WERI-Rb-1 (cell line): Measurements from ENCODE around the gene TNRC6C.

ENCODE experiments used
- DNase-seq: peaks from one replicate; pipeline ENCODE4 v3.0.0-alpha.2; 2020
- H3K27ac ChIP-seq: fragments of 250-450 bp; sonication (Bioruptor Pico); 2 replicates; pipeline ENCODE4 v1.5.1; 2020; ENCODE audit warnings: mild to moderate bottlenecking, moderate library complexity
- H3K27me3 ChIP-seq: fragments of 250-450 bp; sonication (Bioruptor Pico); 2 replicates; pipeline ENCODE4 v1.5.1; 2021; ENCODE audit warnings: mild to moderate bottlenecking, low read depth, moderate library complexity; ENCODE audit not compliant: insufficient read depth, severe bottlenecking
- H3K36me3 ChIP-seq: fragments of 250-450 bp; sonication (Bioruptor Pico); 2 replicates; pipeline ENCODE4 v1.5.1; 2020; ENCODE audit warnings: mild to moderate bottlenecking, moderate library complexity
- H3K4me3 ChIP-seq: 2 replicates; pipeline ENCODE4 v1.5.1; 2011; ENCODE audit warnings: low read depth, mild to moderate bottlenecking, control low read depth, low read length
- H3K9me3 ChIP-seq: fragments of 250-450 bp; sonication (Bioruptor Pico); 2 replicates; pipeline ENCODE4 v1.5.1; 2021; ENCODE audit warnings: mild to moderate bottlenecking, moderate library complexity; ENCODE audit not compliant: severe bottlenecking
- CTCF ChIP-seq: IDR thresholded peaks from 2 replicates; pipeline ENCODE4 v1.5.1; 2011; ENCODE audit warnings: low read depth, mild to moderate bottlenecking, control low read depth, inconsistent platforms, low read length

The TNRC6C gene

GRCh38 chr17:78125976-78126894, 167.7 kb downstream of the TNRC6C start:
- Histone ChIP-seq H3K36me3 (peaks cover 4% of the 10 kb centered on the region; the same call in 1 of the 2 replicates), H3K27me3 (peaks cover 2% of the 10 kb centered on the region), H3K4me3 (no peak overlapping the region), H3K9me3 (no peaks in the 10 kb centered on the region), H3K27ac (no peak overlapping the region)
- DNase-seq: no peak
- no peak for TF ChIP-seq CTCF

- DNase-seq: no peak
- no peak for TF ChIP-seq CTCF
- H3K9me3 ChIP-seq: no peaks in the 10 kb centered on the region
- no peak overlapping the region for H3K27ac ChIP-seq
- peaks cover 2% of the 10 kb centered on the region for H3K27me3 ChIP-seq
- no peak overlapping the region for H3K4me3 ChIP-seq
- H3K36me3 ChIP-seq: peaks cover 4% of the 10 kb centered on the region; the same call in 1 of the 2 replicates
Measured at GRCh38 chr17:78126895-78127238, 168.4 kb downstream of the TNRC6C start.

- peaks cover 2% of the 10 kb centered on the region for H3K27me3 ChIP-seq
- DNase-seq: no peak
- no peak overlapping the region for H3K27ac ChIP-seq
- TF ChIP-seq CTCF: no peak
- H3K4me3 ChIP-seq: peak overlapping the region; percentile 94
- peaks cover 4% of the 10 kb centered on the region; the same call in 1 of the 2 replicates for H3K36me3 ChIP-seq
- H3K9me3 ChIP-seq: no peaks in the 10 kb centered on the region
Measured at GRCh38 chr17:78127239-78127887, 168.9 kb downstream of the TNRC6C start.

GRCh38 chr17:78127888-78128550, 169.5 kb downstream of the TNRC6C start:
- Histone ChIP-seq H3K9me3 (no peaks in the 10 kb centered on the region), H3K27ac (peak overlapping the region; percentile 50), H3K4me3 (peak overlapping the region; percentile 94), H3K27me3 (peaks cover 2% of the 10 kb centered on the region), H3K36me3 (peaks cover 3% of the 10 kb centered on the region; the same call in 1 of the 2 replicates)
- DNase-seq: peak; percentile 68
- TF ChIP-seq CTCF: no peak

- peak; percentile 80 for DNase-seq
- Histone ChIP-seq H3K4me3 (peak within 1 kb of the TSS; percentile 94), H3K36me3 (no peaks in the 10 kb centered on the region), H3K27ac (peak within 1 kb of the TSS; percentile 50), H3K27me3 (peaks cover 2% of the 10 kb centered on the region), H3K9me3 (no peaks in the 10 kb centered on the region)
- no peak for TF ChIP-seq CTCF
Measured at GRCh38 chr17:78128551-78129350, 170.2 kb downstream of the TNRC6C start, which contains the start of gene TMC6. Gene TMC6 (minus strand): TSS chr17:78128755. CDS start chr17:78126832, 1,923 bp downstream.
